WTC11 (cell line): Measurements from ENCODE around the gene CDH13. TPM values are rescaled to one million over a fixed set of nuclear protein-coding genes. Genes with fewer than 3 reads are reported as not detected.

Experiments
- ATAC-seq: fragments of 200-7000 bp; cut with Tn5 transposase; 2 replicates; pipeline ENCODE4 v1.10.0; 2021; ENCODE audit warnings: mild to moderate bottlenecking, moderate library complexity
- CTCF ChIA-PET: fragments of 300-600 bp; sonication (Branson Sonifier 250); formaldehyde crosslinking; loops from one replicate; lab custom pipeline; 2021; ENCODE audit warnings: antibody characterized with exemption; lab: Charles Lee
- POLR2A ChIA-PET: fragments of 350-600 bp; sonication (Branson Sonifier 250); formaldehyde crosslinking; loops from one replicate; lab custom pipeline; 2021; ENCODE audit warnings: antibody characterized with exemption; lab: Charles Lee
- DNase-seq: peaks from one replicate; pipeline ENCODE4 v3.0.0; 2021; ENCODE audit warnings: low spot score
- H3K27ac Mint-ChIP-seq: 2 replicates; pipeline ENCODE4 v1.8.0; 2021; ENCODE audit warnings: mixed read lengths
- H3K27me3 Mint-ChIP-seq: 2 replicates; pipeline ENCODE4 v1.8.0; 2021; ENCODE audit warnings: low read depth, mild to moderate bottlenecking, moderate library complexity, mixed read lengths
- H3K36me3 Mint-ChIP-seq: 2 replicates; pipeline ENCODE4 v1.8.0; 2021; ENCODE audit warnings: mixed read lengths
- H3K4me1 Mint-ChIP-seq: 2 replicates; pipeline ENCODE4 v1.8.0; 2022; ENCODE audit warnings: mixed read lengths
- H3K4me3 Mint-ChIP-seq: 2 replicates; pipeline ENCODE4 v1.8.0; 2021; ENCODE audit warnings: mild to moderate bottlenecking, moderate library complexity, mixed read lengths
- H3K9me3 Mint-ChIP-seq: 2 replicates; pipeline ENCODE4 v1.8.0; 2021; ENCODE audit warnings: mixed read lengths
- ATF2 ChIP-seq: sonication (generic); formaldehyde crosslinking; IDR thresholded peaks from 2 replicates; pipeline ENCODE4 v1.8.1; 2022; ENCODE audit warnings: low read depth, missing genetic modification reagents, borderline replicate concordance
- CTCF ChIP-seq: fragments of 200-600 bp; IDR thresholded peaks from 2 replicates; pipeline ENCODE4 v1.8.0; 2022; ENCODE audit warnings: antibody characterized with exemption
- E2F5 ChIP-seq: sonication (generic); formaldehyde crosslinking; IDR thresholded peaks from 2 replicates; pipeline ENCODE4 v1.8.1; 2022; ENCODE audit warnings: mild to moderate bottlenecking, moderate library complexity, missing genetic modification reagents
- GABPB1 ChIP-seq: sonication (generic); formaldehyde crosslinking; IDR thresholded peaks from 2 replicates; pipeline ENCODE4 v1.8.1; 2023; ENCODE audit warnings: mild to moderate bottlenecking, missing genetic modification reagents
- GRHL2 ChIP-seq: fragments of 250-450 bp; sonication (Bioruptor Pico); IDR thresholded peaks from 2 replicates; pipeline ENCODE4 v1.8.0; 2022; ENCODE audit warnings: mild to moderate bottlenecking, moderate library complexity; ENCODE audit not compliant: insufficient replicate concordance, severe bottlenecking
- MYBL2 ChIP-seq: sonication (generic); formaldehyde crosslinking; IDR thresholded peaks from 2 replicates; pipeline ENCODE4 v1.8.1; 2023; ENCODE audit warnings: mild to moderate bottlenecking, moderate library complexity, missing genetic modification reagents
- NFATC4 ChIP-seq: fragments of 250-450 bp; sonication (Bioruptor Pico); IDR thresholded peaks from 2 replicates; pipeline ENCODE4 v1.9.0; 2021; ENCODE audit warnings: mild to moderate bottlenecking
- OVOL2 ChIP-seq: fragments of 250-450 bp; sonication (Bioruptor Pico); IDR thresholded peaks from 2 replicates; pipeline ENCODE4 v1.9.0; 2021; ENCODE audit warnings: mild to moderate bottlenecking, borderline replicate concordance
- RORB ChIP-seq: fragments of 250-450 bp; sonication (Bioruptor Pico); IDR thresholded peaks from 2 replicates; pipeline ENCODE4 v1.9.0; 2021; ENCODE audit warnings: mild to moderate bottlenecking
- SP1 ChIP-seq: sonication (generic); formaldehyde crosslinking; conservative IDR thresholded peaks from 2 replicates; pipeline ENCODE4 v1.8.1; 2022; ENCODE audit warnings: missing genetic modification reagents
- ZNF121 ChIP-seq: sonication (generic); formaldehyde crosslinking; IDR thresholded peaks from 2 replicates; pipeline ENCODE4 v1.8.0; 2023; ENCODE audit warnings: missing genetic modification reagents
- ZNF232 ChIP-seq: sonication (generic); formaldehyde crosslinking; IDR thresholded peaks from 2 replicates; pipeline ENCODE4 v1.8.0; 2022; ENCODE audit warnings: mild to moderate bottlenecking, missing genetic modification reagents
- ZSCAN18 ChIP-seq: fragments of 250-450 bp; sonication (Bioruptor Pico); IDR thresholded peaks from 2 replicates; pipeline ENCODE4 v2.1.2; 2022; ENCODE audit warnings: mild to moderate bottlenecking, moderate library complexity
- total RNA-seq: library from RNA; stranded (reverse); gene quantifications from 3 replicates; pipeline ENCODE4 v1.2.3, GENCODE V29; 2021
- TF ChIP-seq, protein P1 (sequence below): sonication (generic); formaldehyde crosslinking; IDR thresholded peaks from 2 replicates; pipeline ENCODE4 v1.8.1; 2023; ENCODE audit warnings: mild to moderate bottlenecking, moderate library complexity, missing genetic modification reagents
- TF ChIP-seq, protein P2 (sequence below): fragments of 250-450 bp; sonication (Bioruptor Pico); conservative IDR thresholded peaks from 2 replicates; pipeline ENCODE4 v1.9.0; 2021; ENCODE audit warnings: mild to moderate bottlenecking
- TF ChIP-seq, protein P3 (sequence below): sonication (generic); formaldehyde crosslinking; IDR thresholded peaks from 2 replicates; pipeline ENCODE4 v1.8.0; 2022; ENCODE audit warnings: mild to moderate bottlenecking, missing genetic modification reagents
- TF ChIP-seq, protein P4 (sequence below): sonication (generic); formaldehyde crosslinking; IDR thresholded peaks from 2 replicates; pipeline ENCODE4 v1.8.1; 2023; ENCODE audit warnings: mild to moderate bottlenecking, missing genetic modification reagents, moderate library complexity
- TF ChIP-seq, protein P5 (sequence below): fragments of 250-450 bp; sonication (Bioruptor Pico); IDR thresholded peaks from 2 replicates; pipeline ENCODE4 v1.9.0; 2021; ENCODE audit warnings: moderate library complexity, mild to moderate bottlenecking, inconsistent platforms, borderline replicate concordance
- TF ChIP-seq, protein P6 (sequence below): sonication (generic); formaldehyde crosslinking; IDR thresholded peaks from 2 replicates; pipeline ENCODE4 v1.8.0; 2022; ENCODE audit warnings: mild to moderate bottlenecking, missing genetic modification reagents

The CDH13 gene
- total RNA-seq, 1 experiment from 2014 or later = 0.81 TPM

GRCh38 chr16:83137326-83137781 lies 510.6 kb downstream of the CDH13 start:
- DNase-seq (no peak), ATAC-seq (no peak)
- TF ChIP-seq ZNF232 (no peak), E2F5 (CRISPR knock-in tag) (no peak), RORB (no peak), ZNF121 (CRISPR knock-in tag) (no peak), NFATC4 (CRISPR knock-in tag) (no peak), GABPB1 (CRISPR knock-in tag) (no peak), MYBL2 (CRISPR knock-in tag) (no peak), GRHL2 (CRISPR knock-in tag) (no peak), OVOL2 (no peak), CTCF (no peak), SP1 (CRISPR knock-in tag) (no peak), ZSCAN18 (CRISPR knock-in tag) (no peak), ATF2 (CRISPR knock-in tag) (no peak)
- TF ChIP-seq, protein P1, sequence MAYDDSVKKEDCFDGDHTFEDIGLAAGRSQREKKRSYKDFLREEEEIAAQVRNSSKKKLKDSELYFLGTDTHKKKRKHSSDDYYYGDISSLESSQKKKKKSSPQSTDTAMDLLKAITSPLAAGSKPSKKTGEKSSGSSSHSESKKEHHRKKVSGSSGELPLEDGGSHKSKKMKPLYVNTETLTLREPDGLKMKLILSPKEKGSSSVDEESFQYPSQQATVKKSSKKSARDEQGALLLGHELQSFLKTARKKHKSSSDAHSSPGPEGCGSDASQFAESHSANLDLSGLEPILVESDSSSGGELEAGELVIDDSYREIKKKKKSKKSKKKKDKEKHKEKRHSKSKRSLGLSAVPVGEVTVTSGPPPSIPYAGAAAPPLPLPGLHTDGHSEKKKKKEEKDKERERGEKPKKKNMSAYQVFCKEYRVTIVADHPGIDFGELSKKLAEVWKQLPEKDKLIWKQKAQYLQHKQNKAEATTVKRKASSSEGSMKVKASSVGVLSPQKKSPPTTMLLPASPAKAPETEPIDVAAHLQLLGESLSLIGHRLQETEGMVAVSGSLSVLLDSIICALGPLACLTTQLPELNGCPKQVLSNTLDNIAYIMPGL = no peak
- TF ChIP-seq, protein P2, sequence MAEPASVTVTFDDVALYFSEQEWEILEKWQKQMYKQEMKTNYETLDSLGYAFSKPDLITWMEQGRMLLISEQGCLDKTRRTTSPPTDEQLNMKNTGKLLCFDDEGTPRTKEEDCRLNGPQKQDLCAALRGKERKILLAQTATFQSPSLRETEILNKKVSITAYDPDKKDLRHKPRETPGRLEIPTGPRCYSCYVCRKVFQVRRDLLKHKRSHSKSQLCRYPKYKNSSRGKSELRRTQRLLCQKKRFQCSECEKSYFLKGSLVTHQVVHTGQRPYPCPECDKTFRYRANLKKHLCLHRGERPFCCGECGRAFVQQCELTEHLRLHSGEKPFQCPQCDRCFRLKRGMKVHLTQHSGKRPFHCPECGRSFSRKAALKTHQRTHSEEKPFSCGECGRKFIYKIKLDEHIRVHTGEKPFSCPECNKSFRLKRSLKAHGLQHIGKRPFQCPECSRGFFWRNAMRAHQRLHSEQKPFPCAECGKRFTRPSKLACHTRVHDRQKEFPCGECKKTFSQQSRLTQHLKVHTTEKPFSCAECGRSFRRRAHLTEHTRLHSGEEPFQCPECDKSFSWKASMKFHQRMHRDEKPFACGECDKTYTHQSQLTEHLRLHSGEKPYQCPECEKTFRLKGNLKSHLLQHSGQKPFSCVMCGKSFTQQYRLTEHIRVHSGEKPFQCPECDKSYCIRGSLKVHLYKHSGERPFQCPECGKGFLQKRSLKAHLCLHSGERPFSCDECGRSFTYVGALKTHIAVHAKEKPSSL (CRISPR knock-in tag) = no peak
- TF ChIP-seq, protein P3, sequence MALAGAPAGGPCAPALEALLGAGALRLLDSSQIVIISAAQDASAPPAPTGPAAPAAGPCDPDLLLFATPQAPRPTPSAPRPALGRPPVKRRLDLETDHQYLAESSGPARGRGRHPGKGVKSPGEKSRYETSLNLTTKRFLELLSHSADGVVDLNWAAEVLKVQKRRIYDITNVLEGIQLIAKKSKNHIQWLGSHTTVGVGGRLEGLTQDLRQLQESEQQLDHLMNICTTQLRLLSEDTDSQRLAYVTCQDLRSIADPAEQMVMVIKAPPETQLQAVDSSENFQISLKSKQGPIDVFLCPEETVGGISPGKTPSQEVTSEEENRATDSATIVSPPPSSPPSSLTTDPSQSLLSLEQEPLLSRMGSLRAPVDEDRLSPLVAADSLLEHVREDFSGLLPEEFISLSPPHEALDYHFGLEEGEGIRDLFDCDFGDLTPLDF = no peak
- TF ChIP-seq, protein P4, sequence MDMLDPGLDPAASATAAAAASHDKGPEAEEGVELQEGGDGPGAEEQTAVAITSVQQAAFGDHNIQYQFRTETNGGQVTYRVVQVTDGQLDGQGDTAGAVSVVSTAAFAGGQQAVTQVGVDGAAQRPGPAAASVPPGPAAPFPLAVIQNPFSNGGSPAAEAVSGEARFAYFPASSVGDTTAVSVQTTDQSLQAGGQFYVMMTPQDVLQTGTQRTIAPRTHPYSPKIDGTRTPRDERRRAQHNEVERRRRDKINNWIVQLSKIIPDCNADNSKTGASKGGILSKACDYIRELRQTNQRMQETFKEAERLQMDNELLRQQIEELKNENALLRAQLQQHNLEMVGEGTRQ (CRISPR knock-in tag) = no peak
- TF ChIP-seq, protein P5, sequence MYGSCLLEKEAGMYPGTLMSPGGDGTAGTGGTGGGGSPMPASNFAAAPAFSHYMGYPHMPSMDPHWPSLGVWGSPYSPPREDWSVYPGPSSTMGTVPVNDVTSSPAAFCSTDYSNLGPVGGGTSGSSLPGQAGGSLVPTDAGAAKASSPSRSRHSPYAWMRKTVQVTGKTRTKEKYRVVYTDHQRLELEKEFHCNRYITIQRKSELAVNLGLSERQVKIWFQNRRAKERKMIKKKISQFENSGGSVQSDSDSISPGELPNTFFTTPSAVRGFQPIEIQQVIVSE (CRISPR knock-in tag) = no peak
- TF ChIP-seq, protein P6, sequence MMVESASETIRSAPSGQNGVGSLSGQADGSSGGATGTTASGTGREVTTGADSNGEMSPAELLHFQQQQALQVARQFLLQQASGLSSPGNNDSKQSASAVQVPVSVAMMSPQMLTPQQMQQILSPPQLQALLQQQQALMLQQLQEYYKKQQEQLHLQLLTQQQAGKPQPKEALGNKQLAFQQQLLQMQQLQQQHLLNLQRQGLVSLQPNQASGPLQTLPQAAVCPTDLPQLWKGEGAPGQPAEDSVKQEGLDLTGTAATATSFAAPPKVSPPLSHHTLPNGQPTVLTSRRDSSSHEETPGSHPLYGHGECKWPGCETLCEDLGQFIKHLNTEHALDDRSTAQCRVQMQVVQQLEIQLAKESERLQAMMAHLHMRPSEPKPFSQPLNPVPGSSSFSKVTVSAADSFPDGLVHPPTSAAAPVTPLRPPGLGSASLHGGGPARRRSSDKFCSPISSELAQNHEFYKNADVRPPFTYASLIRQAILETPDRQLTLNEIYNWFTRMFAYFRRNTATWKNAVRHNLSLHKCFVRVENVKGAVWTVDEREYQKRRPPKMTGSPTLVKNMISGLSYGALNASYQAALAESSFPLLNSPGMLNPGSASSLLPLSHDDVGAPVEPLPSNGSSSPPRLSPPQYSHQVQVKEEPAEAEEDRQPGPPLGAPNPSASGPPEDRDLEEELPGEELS = no peak
- TF ChIP-seq, all 79 proteins: peak for 0
- CTCF ChIA-PET = interaction anchor here (1.0 kb wide), 1 partner anchor 308 kb away, joined by 3 read pairs; no protein-coding TSS in a partner anchor
- H3K27ac Mint-ChIP-seq = no peak overlapping the region
- POLR2A ChIA-PET = no interaction called here
- no peaks in the 10 kb centered on the region for H3K36me3 Mint-ChIP-seq
- H3K9me3 Mint-ChIP-seq = peaks cover 6% of the 10 kb centered on the region
- H3K4me3 Mint-ChIP-seq = no peak overlapping the region
- H3K27me3 Mint-ChIP-seq = no peaks in the 10 kb centered on the region
- H3K4me1 Mint-ChIP-seq = 0 out of 2 replicates have a peak, but pooled peaks cover 5% of the 10 kb centered on the region
